ENCODE data around the gene SNX3.
"Not testable (repeated sequence)": the region's sequence is repeated elsewhere in the genome, so short reads cannot be mapped to it uniquely, and the experiment has no call there.

SNX3 gene

GRCh38 chr6:108260126-108260808 is 573 bp downstream of the SNX3 start:
- DNase-seq = peak; percentile 56

- DNase-seq = no peak
These were observed 6.1 kb downstream of the SNX3 start for GRCh38 chr6:108254433-108255410.

GRCh38 chr6:108253241-108253640 is 7.6 kb downstream of the SNX3 start:
- no peak for DNase-seq

- no peak for DNase-seq
These were observed 8.8 kb downstream of the SNX3 start for GRCh38 chr6:108252055-108252454.

GRCh38 chr6:108251252-108251651 is 9.6 kb downstream of the SNX3 start:
- DNase-seq = no peak

GRCh38 chr6:108250240-108250866 is 10.5 kb downstream of the SNX3 start:
- no peak for DNase-seq

- DNase-seq = no peak
These were observed 12.8 kb downstream of the SNX3 start for GRCh38 chr6:108247965-108248536.

- DNase-seq = not testable (repeated sequence)
These were observed 15.7 kb downstream of the SNX3 start for GRCh38 chr6:108245095-108245494.

GRCh38 chr6:108243836-108244235 is 17.0 kb downstream of the SNX3 start:
- DNase-seq = no peak

GRCh38 chr6:108242721-108243120 is 18.1 kb downstream of the SNX3 start:
- DNase-seq = no peak

- DNase-seq = no peak
These were observed 18.6 kb downstream of the SNX3 start for GRCh38 chr6:108242259-108242658.

GRCh38 chr6:108238322-108238721 is 22.5 kb downstream of the SNX3 start:
- DNase-seq = no peak

- DNase-seq = no peak
These were observed 24.0 kb downstream of the SNX3 start for GRCh38 chr6:108236791-108237190.

GRCh38 chr6:108235127-108235526 is 25.7 kb downstream of the SNX3 start:
- peak; percentile 18 for DNase-seq

- DNase-seq = no peak
These were observed 32.4 kb downstream of the SNX3 start for GRCh38 chr6:108228416-108228815.

GRCh38 chr6:108227290-108227689 is 33.5 kb downstream of the SNX3 start:
- no peak for DNase-seq

GRCh38 chr6:108222504-108222903 is 38.3 kb downstream of the SNX3 start:
- no peak for DNase-seq

- DNase-seq = no peak
These were observed 38.8 kb downstream of the SNX3 start for GRCh38 chr6:108222064-108222463.

GRCh38 chr6:108211671-108212070 is 49.2 kb downstream of the SNX3 start:
- DNase-seq = no peak

GRCh38 chr6:108210556-108210955 is 50.3 kb downstream of the SNX3 start:
- DNase-seq = no peak

GRCh38 chr6:108209738-108210137 is 51.1 kb downstream of the SNX3 start:
- no peak for DNase-seq

- no peak for DNase-seq
These were observed 53.8 kb downstream of the SNX3 start for GRCh38 chr6:108207013-108207412.

Measured in NCI-H2171 treated with DMSO at 0.1 percent for 48 hours (cell line).